NCI-H1105 (cell line): ENCODE results near the gene ANKH.

Experiments used
- DNase-seq: peaks from one replicate; lab custom pipeline; 2025; lab: John Stamatoyannopoulos, UW

The ANKH gene

GRCh38 chr5:14735944-14736343, 135.6 kb downstream of the ANKH start:
- DNase-seq: no peak

GRCh38 chr5:14734396-14734795, 137.2 kb downstream of the ANKH start:
- DNase-seq: no peak

GRCh38 chr5:14733661-14734060, 137.9 kb downstream of the ANKH start:
- no peak for DNase-seq

GRCh38 chr5:14732991-14733390, 138.6 kb downstream of the ANKH start:
- DNase-seq: no peak

GRCh38 chr5:14730881-14731280, 140.7 kb downstream of the ANKH start:
- DNase-seq: no peak

GRCh38 chr5:14730466-14730865, 141.1 kb downstream of the ANKH start:
- no peak for DNase-seq

- no peak for DNase-seq
These were observed 141.9 kb downstream of the ANKH start for GRCh38 chr5:14729448-14730385.

GRCh38 chr5:14728459-14728938, 143.1 kb downstream of the ANKH start:
- DNase-seq: no peak

GRCh38 chr5:14727928-14728458, 143.6 kb downstream of the ANKH start:
- DNase-seq: no peak

GRCh38 chr5:14727428-14727865, 144.1 kb downstream of the ANKH start:
- DNase-seq: peak; percentile 71

GRCh38 chr5:14726066-14726838, 145.3 kb downstream of the ANKH start:
- DNase-seq: no peak

GRCh38 chr5:14724633-14725032, 146.9 kb downstream of the ANKH start:
- DNase-seq: no peak

GRCh38 chr5:14723701-14724132, 147.9 kb downstream of the ANKH start:
- DNase-seq: no peak

GRCh38 chr5:14722923-14723322, 148.7 kb downstream of the ANKH start:
- DNase-seq: no peak

GRCh38 chr5:14721990-14722656, 149.5 kb downstream of the ANKH start:
- DNase-seq: no peak

GRCh38 chr5:14720236-14720923, 151.2 kb downstream of the ANKH start:
- DNase-seq: no peak

- DNase-seq: no peak
These were observed 152.8 kb downstream of the ANKH start for GRCh38 chr5:14718778-14719177.

- DNase-seq: no peak
These were observed 154.5 kb downstream of the ANKH start for GRCh38 chr5:14716755-14717752.

- no peak for DNase-seq
These were observed 156.1 kb downstream of the ANKH start for GRCh38 chr5:14715481-14715880.

- DNase-seq: peak; percentile 47
These were observed 156.9 kb downstream of the ANKH start for GRCh38 chr5:14714706-14715105.
